K562 (cell line): ENCODE measurements around the gene DMBT1.

Source experiments
- CTCF ChIP-seq, 3 experiments: IDR thresholded peaks in 2 of 3; conservative IDR thresholded peaks in 1 of 3; 2 replicates each; pipeline ENCODE4 v1.5.1; 2011 to 2012; ENCODE audit warnings: low read length in 3 of 3, mild to moderate bottlenecking in 3 of 3, control low read depth in 2 of 3, improper control_type of control experiment in 1 of 3, inconsistent platforms in 1 of 3, low read depth in 1 of 3, mixed read lengths in 1 of 3, moderate library complexity in 1 of 3; ENCODE audit not compliant: insufficient read depth in 2 of 3
- FOS ChIP-seq: IDR thresholded peaks from 3 replicates; pipeline ENCODE4 v1.6.1; 2011; ENCODE audit not compliant: insufficient read length; ENCODE audit errors: extremely low read depth
- HDAC8 ChIP-seq: fragments of 450-650 bp; IDR thresholded peaks from 2 replicates; pipeline ENCODE4 v1.6.1; 2016; ENCODE audit warnings: mild to moderate bottlenecking, missing genetic modification characterization, moderate library complexity, missing compliant biosample characterization
- HNRNPK ChIP-seq: fragments of 200-400 bp; formaldehyde crosslinking; IDR thresholded peaks from one replicate; pipeline ENCODE4 v1.6.1; 2018; ENCODE audit warnings: mild to moderate bottlenecking, low read depth, low read length; ENCODE audit not compliant: poor library complexity, severe bottlenecking
- SMC3 ChIP-seq: conservative IDR thresholded peaks from 2 replicates; pipeline ENCODE4 v1.6.1; 2011; ENCODE audit warnings: low read depth, low read length, improper control_type of control experiment; ENCODE audit not compliant: insufficient read depth
- SP2 ChIP-seq: IDR thresholded peaks from 2 replicates; pipeline ENCODE4 v1.6.1; 2011; ENCODE audit warnings: mild to moderate bottlenecking, low read depth, low read length, moderate library complexity; ENCODE audit not compliant: poor library complexity, severe bottlenecking; ENCODE audit errors: extremely low read depth
- TAL1 ChIP-seq: fragments of 450-650 bp; IDR thresholded peaks from 2 replicates; pipeline ENCODE4 v1.6.1; 2016; ENCODE audit warnings: mild to moderate bottlenecking
- THAP12 ChIP-seq: fragments of 250-450 bp; sonication (Bioruptor Pico); IDR thresholded peaks from 2 replicates; pipeline ENCODE4 v1.9.0; 2021; ENCODE audit warnings: mild to moderate bottlenecking, inconsistent platforms
- ZBED1 ChIP-seq: IDR thresholded peaks from 2 replicates; pipeline ENCODE4 v1.6.1; 2014
- ZFX ChIP-seq: sonication (generic); formaldehyde crosslinking; IDR thresholded peaks from 2 replicates; pipeline ENCODE4 v1.8.0; 2022; ENCODE audit warnings: mild to moderate bottlenecking, missing genetic modification reagents, moderate library complexity
- ZNF165 ChIP-seq: fragments of 250-450 bp; sonication (Bioruptor Pico); IDR thresholded peaks from 2 replicates; pipeline ENCODE4 v1.4.0; 2020; ENCODE audit warnings: borderline replicate concordance
- ZNF24 ChIP-seq: fragments of 450-650 bp; IDR thresholded peaks from 2 replicates; pipeline ENCODE4 v1.6.1; 2016
- ZNF512 ChIP-seq: IDR thresholded peaks from 2 replicates; pipeline ENCODE4 v1.6.1; 2016; ENCODE audit warnings: missing genetic modification characterization, missing compliant biosample characterization

- no peak for TF ChIP-seq SMC3
- no peak for TF ChIP-seq TAL1
- no peak for TF ChIP-seq SP2
- no peak for TF ChIP-seq THAP12 (CRISPR knock-in tag)
- TF ChIP-seq CTCF (IDR thresholded peaks at IDR 0.05 in 2 of 3, conservative IDR thresholded peaks at IDR 0.05 in 1 of 3; ENCODE audit: insufficient read depth in 2 of 3, low read depth in 1 of 3, low read length in 3 of 3): no peak
- TF ChIP-seq ZNF165: no peak
- TF ChIP-seq ZFX (CRISPR knock-in tag): no peak
- no peak for TF ChIP-seq ZNF512 (tag)
- no peak for TF ChIP-seq ZBED1
- no peak for TF ChIP-seq ZNF24
- no peak for TF ChIP-seq HNRNPK
- TF ChIP-seq HDAC8 (tag): no peak
- TF ChIP-seq FOS: no peak
These were observed 95.2 kb downstream of the DMBT1 start for GRCh38 chr10:122655524-122656307.
